Right atrium auricular region (tissue), 2 donors: Measurements from ENCODE around the gene SLC17A4. TPM values are rescaled to one million over a fixed set of nuclear protein-coding genes. Genes with fewer than 3 reads are reported as not detected.

ENCODE experiments used
- DNase-seq: peaks from one replicate; pipeline ENCODE4 v3.0.0-alpha.2; 2019; ENCODE audit warnings: low spot score
- H3K27ac ChIP-seq, 2 donors: fragments of 200-600 bp; sonication (generic); 1 replicate in 1 of 2; 2 replicates in 1 of 2; pipeline ENCODE4 v1.5.1; 2016 to 2019
- H3K27me3 ChIP-seq, 2 donors: fragments of 200-600 bp; sonication (generic); one replicate each; pipeline versions ENCODE4 v1.5.1 to v1.6.0; 2017 to 2019
- H3K36me3 ChIP-seq: fragments of 200-600 bp; sonication (generic); one replicate; pipeline ENCODE4 v1.5.1; 2016
- H3K4me1 ChIP-seq, 2 donors: fragments of 200-600 bp; sonication (generic); one replicate each; pipeline versions ENCODE4 v1.5.1 to v1.6.0; 2017 to 2019
- H3K4me3 ChIP-seq, 2 donors: fragments of 200-600 bp; sonication (generic); 1 replicate in 1 of 2; 2 replicates in 1 of 2; pipeline ENCODE4 v1.5.1; 2017 to 2019; ENCODE audit warnings: mild to moderate bottlenecking in 1 of 2, moderate library complexity in 1 of 2
- H3K9me3 ChIP-seq, 2 donors: fragments of 200-600 bp; sonication (generic); one replicate each; pipeline ENCODE4 v1.5.1; 2019
- CTCF ChIP-seq, 2 donors: fragments of 200-600 bp; sonication (generic); IDR thresholded peaks; one replicate each; pipeline ENCODE4 v1.5.1; 2019; ENCODE audit warnings: antibody characterized with exemption in 2 of 2
- total RNA-seq, 2 donors: library from RNA; depleted of rRNA; stranded (reverse); fragments of >200 nt; gene quantifications; one replicate each; pipeline ENCODE4 v1.1.0, GENCODE V29; 2016

Gene SLC17A4
- total RNA-seq, 2 donors from 2014 or later: not detected

GRCh38 chr6:25753079-25753478, 1.5 kb upstream of the SLC17A4 start:
- Histone ChIP-seq H3K4me1 (no peaks in the 10 kb centered on the region), H3K36me3 (no peaks in the 10 kb centered on the region), H3K27ac (no peak overlapping the region), H3K9me3 (no peaks in the 10 kb centered on the region), H3K4me3 (no peak overlapping the region), H3K27me3 (no peaks in the 10 kb centered on the region)
- no peak for TF ChIP-seq CTCF (IDR thresholded peaks at IDR 0.05)
- DNase-seq: no peak

- H3K4me1 ChIP-seq: no peaks in the 10 kb centered on the region
- H3K36me3 ChIP-seq: no peaks in the 10 kb centered on the region
- no peak for DNase-seq
- H3K4me3 ChIP-seq: no peak overlapping the region
- no peaks in the 10 kb centered on the region for H3K9me3 ChIP-seq
- H3K27ac ChIP-seq: no peak overlapping the region
- TF ChIP-seq CTCF (IDR thresholded peaks at IDR 0.05): no peak
- no peaks in the 10 kb centered on the region for H3K27me3 ChIP-seq
Measured at GRCh38 chr6:25755483-25755882, 941 bp downstream of the SLC17A4 start.

- DNase-seq: no peak
- no peaks in the 10 kb centered on the region for H3K36me3 ChIP-seq
- no peaks in the 10 kb centered on the region for H3K9me3 ChIP-seq
- no peak overlapping the region for H3K4me3 ChIP-seq
- H3K27me3 ChIP-seq: no peaks in the 10 kb centered on the region
- no peak overlapping the region for H3K27ac ChIP-seq
- TF ChIP-seq CTCF (IDR thresholded peaks at IDR 0.05): no peak
- no peaks in the 10 kb centered on the region for H3K4me1 ChIP-seq
Measured at GRCh38 chr6:25756382-25757363, 2.1 kb downstream of the SLC17A4 start.

GRCh38 chr6:25757936-25758642, 3.5 kb downstream of the SLC17A4 start:
- no peak overlapping the region for H3K4me3 ChIP-seq
- no peak for TF ChIP-seq CTCF (IDR thresholded peaks at IDR 0.05)
- H3K36me3 ChIP-seq: no peaks in the 10 kb centered on the region
- no peak overlapping the region for H3K27ac ChIP-seq
- H3K9me3 ChIP-seq: no peaks in the 10 kb centered on the region
- H3K27me3 ChIP-seq: no peaks in the 10 kb centered on the region
- no peaks in the 10 kb centered on the region for H3K4me1 ChIP-seq
- no peak for DNase-seq

GRCh38 chr6:25764611-25765010, 10.1 kb downstream of the SLC17A4 start:
- H3K27ac ChIP-seq: no peak overlapping the region
- TF ChIP-seq CTCF (IDR thresholded peaks at IDR 0.05): no peak
- H3K36me3 ChIP-seq: no peaks in the 10 kb centered on the region
- H3K4me3 ChIP-seq: no peak overlapping the region
- H3K27me3 ChIP-seq: no peaks in the 10 kb centered on the region
- H3K9me3 ChIP-seq: no peaks in the 10 kb centered on the region
- no peaks in the 10 kb centered on the region for H3K4me1 ChIP-seq
- DNase-seq: no peak
